HEK293 (cell line): ENCODE measurements around the gene PXDC1.

Source experiments
- CTCF ChIA-PET: fragments of 350-600 bp; formaldehyde crosslinking; extraction: SDS; loops from one replicate; lab custom pipeline; 2021; ENCODE audit warnings: antibody characterized with exemption; lab: Yijun Ruan, JAX
- POLR2A ChIA-PET: fragments of 300-600 bp; formaldehyde crosslinking; extraction: SDS; loops from one replicate; lab custom pipeline; 2020; ENCODE audit warnings: antibody characterized with exemption, inconsistent platforms; lab: Yijun Ruan, JAX
- H3K27ac ChIP-seq: fragments of 200-500 bp; sonication (Bioruptor generic); 2 replicates; pipeline ENCODE4 v1.5.1; 2014; ENCODE audit warnings: low read depth, low read length, control low read depth, inconsistent platforms; ENCODE audit errors: extremely low read depth
- H3K36me3 ChIP-seq, 2 experiments: fragments of 200-500 bp in 1 of 2; sonication (Bioruptor generic) in 1 of 2; 1 replicate in 1 of 2; 2 replicates in 1 of 2; pipeline ENCODE4 v1.5.1; 2014 to 2017; ENCODE audit warnings: inconsistent platforms in 2 of 2, low read length in 2 of 2; ENCODE audit not compliant: control insufficient read depth in 2 of 2, insufficient read depth in 1 of 2
- H3K4me1 ChIP-seq: fragments of 200-500 bp; sonication (Bioruptor generic); 2 replicates; pipeline ENCODE4 v1.5.1; 2014; ENCODE audit warnings: mild to moderate bottlenecking, low read length, inconsistent platforms; ENCODE audit not compliant: control insufficient read depth, insufficient read depth
- H3K4me3 ChIP-seq: 2 replicates; pipeline ENCODE4 v1.5.1; 2011; ENCODE audit warnings: low read depth, mild to moderate bottlenecking, control low read depth, low read length, moderate library complexity
- H3K9me3 ChIP-seq: fragments of 200-500 bp; sonication (Bioruptor generic); 2 replicates; pipeline ENCODE4 v1.5.1; 2014; ENCODE audit warnings: low read depth, low read length, inconsistent platforms; ENCODE audit not compliant: control insufficient read depth, insufficient read depth
- GFI1B ChIP-seq: fragments of 450-650 bp; formaldehyde crosslinking; IDR thresholded peaks from 2 replicates; pipeline ENCODE4 v1.5.1; 2016; ENCODE audit warnings: missing biosample characterization, missing genetic modification characterization
- HOXC10 ChIP-seq: sonication (generic); formaldehyde crosslinking; IDR thresholded peaks from 2 replicates; pipeline ENCODE4 v1.8.1; 2023; ENCODE audit warnings: mild to moderate bottlenecking, missing genetic modification reagents
- KLF1 ChIP-seq: fragments of 450-650 bp; formaldehyde crosslinking; IDR thresholded peaks from 2 replicates; pipeline ENCODE4 v1.5.1; 2016; ENCODE audit warnings: missing biosample characterization, missing genetic modification characterization
- WT1 ChIP-seq: fragments of 450-650 bp; formaldehyde crosslinking; IDR thresholded peaks from 2 replicates; pipeline ENCODE4 v1.5.1; 2016; ENCODE audit warnings: missing biosample characterization, missing genetic modification characterization
- ZBTB17 ChIP-seq: fragments of 450-650 bp; formaldehyde crosslinking; IDR thresholded peaks from 2 replicates; pipeline ENCODE4 v1.5.1; 2016; ENCODE audit warnings: missing biosample characterization, missing genetic modification characterization
- ZBTB20 ChIP-seq: fragments of 450-650 bp; formaldehyde crosslinking; IDR thresholded peaks from 2 replicates; pipeline ENCODE4 v1.5.1; 2016; ENCODE audit warnings: missing biosample characterization, missing genetic modification characterization
- ZBTB48 ChIP-seq: fragments of 450-650 bp; formaldehyde crosslinking; IDR thresholded peaks from 2 replicates; pipeline ENCODE4 v1.5.1; 2016; ENCODE audit warnings: missing biosample characterization, missing genetic modification characterization
- ZBTB8A ChIP-seq: fragments of 450-650 bp; formaldehyde crosslinking; IDR thresholded peaks from 2 replicates; pipeline ENCODE4 v1.5.1; 2016; ENCODE audit warnings: missing biosample characterization, missing genetic modification characterization
- ZFHX2 ChIP-seq: fragments of 450-650 bp; formaldehyde crosslinking; conservative IDR thresholded peaks from 2 replicates; pipeline ENCODE4 v1.5.1; 2016; ENCODE audit warnings: missing biosample characterization, missing genetic modification characterization
- ZFP69B ChIP-seq: fragments of 450-650 bp; formaldehyde crosslinking; IDR thresholded peaks from 2 replicates; pipeline ENCODE4 v1.5.1; 2016; ENCODE audit warnings: missing biosample characterization, missing genetic modification characterization
- ZNF10 ChIP-seq: fragments of 450-650 bp; formaldehyde crosslinking; IDR thresholded peaks from 2 replicates; pipeline ENCODE4 v1.5.1; 2017; ENCODE audit warnings: missing biosample characterization, missing genetic modification characterization
- ZNF121 ChIP-seq: fragments of 450-650 bp; formaldehyde crosslinking; IDR thresholded peaks from 2 replicates; pipeline ENCODE4 v1.5.1; 2016; ENCODE audit warnings: missing biosample characterization, missing genetic modification characterization
- ZNF239 ChIP-seq: fragments of 450-650 bp; formaldehyde crosslinking; IDR thresholded peaks from 2 replicates; pipeline ENCODE4 v1.5.1; 2016; ENCODE audit warnings: missing biosample characterization, missing genetic modification characterization
- ZNF24 ChIP-seq: fragments of 450-650 bp; formaldehyde crosslinking; IDR thresholded peaks from 2 replicates; pipeline ENCODE4 v1.5.1; 2016; ENCODE audit warnings: missing biosample characterization, missing genetic modification characterization
- ZNF324 ChIP-seq: fragments of 450-650 bp; formaldehyde crosslinking; IDR thresholded peaks from 2 replicates; pipeline ENCODE4 v1.5.1; 2016; ENCODE audit warnings: missing biosample characterization, missing genetic modification characterization
- ZNF354C ChIP-seq: fragments of 450-650 bp; formaldehyde crosslinking; IDR thresholded peaks from 2 replicates; pipeline ENCODE4 v1.5.1; 2016; ENCODE audit warnings: missing biosample characterization, missing genetic modification characterization, low read depth, borderline replicate concordance
- ZNF529 ChIP-seq: fragments of 450-650 bp; formaldehyde crosslinking; IDR thresholded peaks from 2 replicates; pipeline ENCODE4 v1.5.1; 2017; ENCODE audit warnings: missing genetic modification characterization, missing biosample characterization; ENCODE audit not compliant: insufficient replicate concordance
- ZNF560 ChIP-seq: fragments of 450-650 bp; formaldehyde crosslinking; IDR thresholded peaks from 2 replicates; pipeline ENCODE4 v1.5.1; 2017; ENCODE audit warnings: missing biosample characterization, missing genetic modification characterization, borderline replicate concordance
- ZNF670 ChIP-seq: fragments of 450-650 bp; formaldehyde crosslinking; IDR thresholded peaks from 2 replicates; pipeline ENCODE4 v1.5.1; 2016; ENCODE audit warnings: missing biosample characterization, missing genetic modification characterization, low read depth
- ZNF785 ChIP-seq: fragments of 450-650 bp; formaldehyde crosslinking; IDR thresholded peaks from 2 replicates; pipeline ENCODE4 v1.5.1; 2016; ENCODE audit warnings: missing biosample characterization, missing genetic modification characterization
- ZNF791 ChIP-seq: fragments of 450-650 bp; formaldehyde crosslinking; IDR thresholded peaks from 2 replicates; pipeline ENCODE4 v1.5.1; 2016; ENCODE audit warnings: missing biosample characterization, missing genetic modification characterization
- TF ChIP-seq, protein P1 (sequence below): fragments of 450-650 bp; formaldehyde crosslinking; IDR thresholded peaks from 2 replicates; pipeline ENCODE4 v1.5.1; 2016; ENCODE audit warnings: missing biosample characterization, missing genetic modification characterization
- TF ChIP-seq, protein P2 (sequence below): fragments of 450-650 bp; formaldehyde crosslinking; IDR thresholded peaks from 2 replicates; pipeline ENCODE4 v1.5.1; 2016; ENCODE audit warnings: missing biosample characterization, missing genetic modification characterization
- TF ChIP-seq, protein P3 (sequence below): fragments of 450-650 bp; formaldehyde crosslinking; IDR thresholded peaks from 2 replicates; pipeline ENCODE4 v1.5.1; 2016; ENCODE audit warnings: missing biosample characterization, missing genetic modification characterization
- TF ChIP-seq, protein P4 (sequence below): fragments of 450-650 bp; formaldehyde crosslinking; IDR thresholded peaks from 2 replicates; pipeline ENCODE4 v1.5.1; 2016; ENCODE audit warnings: missing biosample characterization, missing genetic modification characterization

The PXDC1 gene

DNA sequence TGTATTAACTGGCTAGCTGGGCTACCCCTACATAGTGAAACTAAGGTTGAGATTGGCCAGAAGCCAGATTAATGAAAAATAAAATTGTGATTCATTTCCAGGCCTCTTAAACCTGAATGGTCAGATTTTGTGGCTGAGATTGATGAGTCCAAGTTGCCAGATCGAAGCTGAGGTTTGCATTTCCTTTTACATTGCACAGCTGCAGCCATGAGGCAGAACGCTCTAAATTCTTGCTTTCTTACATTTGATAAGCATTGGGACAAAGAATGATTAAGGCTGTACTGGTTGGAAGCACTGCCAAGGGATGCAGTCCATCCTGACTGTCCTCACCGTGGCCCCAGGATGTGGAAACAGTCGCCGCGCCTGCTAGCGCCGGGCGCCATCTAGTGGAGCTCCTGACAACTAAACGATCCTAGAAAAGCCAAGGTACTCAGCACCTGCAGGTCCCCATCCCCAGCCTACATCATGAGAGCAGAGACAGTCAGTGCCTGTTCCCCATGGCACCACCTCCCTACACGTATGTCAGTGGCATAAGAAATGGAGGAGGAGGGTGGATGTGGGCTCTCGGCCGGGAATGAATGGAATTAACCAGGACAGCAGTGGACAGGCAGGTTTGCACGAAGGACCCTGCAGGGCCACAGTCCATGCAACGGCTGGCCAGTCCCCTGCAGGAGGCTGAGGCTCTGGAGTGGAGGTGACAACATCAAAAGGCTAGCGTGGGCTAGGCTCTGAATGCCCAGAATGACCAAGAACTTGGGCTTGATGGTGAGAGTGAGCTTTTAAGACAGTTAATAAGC, 19.0 kb downstream of the PXDC1 start (continued):
- 0 out of 2 replicates have a peak, but pooled peaks have one; percentile 9 for TF ChIP-seq WT1
- no peak for TF ChIP-seq ZNF785 (tag by site-specific recombination)
- TF ChIP-seq ZNF121 (tag by site-specific recombination), result no peak
- TF ChIP-seq KLF1 (tag by site-specific recombination), result no peak
- TF ChIP-seq ZNF354C, result no peak
- TF ChIP-seq, protein P1, sequence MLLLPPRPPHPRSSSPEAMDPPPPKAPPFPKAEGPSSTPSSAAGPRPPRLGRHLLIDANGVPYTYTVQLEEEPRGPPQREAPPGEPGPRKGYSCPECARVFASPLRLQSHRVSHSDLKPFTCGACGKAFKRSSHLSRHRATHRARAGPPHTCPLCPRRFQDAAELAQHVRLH (tag by site-specific recombination), result no peak
- TF ChIP-seq ZFHX2 (tag by site-specific recombination), result no peak
- TF ChIP-seq, protein P2, sequence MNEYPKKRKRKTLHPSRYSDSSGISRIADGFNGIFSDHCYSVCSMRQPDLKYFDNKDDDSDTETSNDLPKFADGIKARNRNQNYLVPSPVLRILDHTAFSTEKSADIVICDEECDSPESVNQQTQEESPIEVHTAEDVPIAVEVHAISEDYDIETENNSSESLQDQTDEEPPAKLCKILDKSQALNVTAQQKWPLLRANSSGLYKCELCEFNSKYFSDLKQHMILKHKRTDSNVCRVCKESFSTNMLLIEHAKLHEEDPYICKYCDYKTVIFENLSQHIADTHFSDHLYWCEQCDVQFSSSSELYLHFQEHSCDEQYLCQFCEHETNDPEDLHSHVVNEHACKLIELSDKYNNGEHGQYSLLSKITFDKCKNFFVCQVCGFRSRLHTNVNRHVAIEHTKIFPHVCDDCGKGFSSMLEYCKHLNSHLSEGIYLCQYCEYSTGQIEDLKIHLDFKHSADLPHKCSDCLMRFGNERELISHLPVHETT, result 0 out of 2 replicates have a peak, but pooled peaks have one; percentile 19
- TF ChIP-seq, protein P3, sequence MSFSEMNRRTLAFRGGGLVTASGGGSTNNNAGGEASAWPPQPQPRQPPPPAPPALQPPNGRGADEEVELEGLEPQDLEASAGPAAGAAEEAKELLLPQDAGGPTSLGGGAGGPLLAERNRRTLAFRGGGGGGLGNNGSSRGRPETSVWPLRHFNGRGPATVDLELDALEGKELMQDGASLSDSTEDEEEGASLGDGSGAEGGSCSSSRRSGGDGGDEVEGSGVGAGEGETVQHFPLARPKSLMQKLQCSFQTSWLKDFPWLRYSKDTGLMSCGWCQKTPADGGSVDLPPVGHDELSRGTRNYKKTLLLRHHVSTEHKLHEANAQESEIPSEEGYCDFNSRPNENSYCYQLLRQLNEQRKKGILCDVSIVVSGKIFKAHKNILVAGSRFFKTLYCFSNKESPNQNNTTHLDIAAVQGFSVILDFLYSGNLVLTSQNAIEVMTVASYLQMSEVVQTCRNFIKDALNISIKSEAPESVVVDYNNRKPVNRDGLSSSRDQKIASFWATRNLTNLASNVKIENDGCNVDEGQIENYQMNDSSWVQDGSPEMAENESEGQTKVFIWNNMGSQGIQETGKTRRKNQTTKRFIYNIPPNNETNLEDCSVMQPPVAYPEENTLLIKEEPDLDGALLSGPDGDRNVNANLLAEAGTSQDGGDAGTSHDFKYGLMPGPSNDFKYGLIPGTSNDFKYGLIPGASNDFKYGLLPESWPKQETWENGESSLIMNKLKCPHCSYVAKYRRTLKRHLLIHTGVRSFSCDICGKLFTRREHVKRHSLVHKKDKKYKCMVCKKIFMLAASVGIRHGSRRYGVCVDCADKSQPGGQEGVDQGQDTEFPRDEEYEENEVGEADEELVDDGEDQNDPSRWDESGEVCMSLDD, result no peak
- TF ChIP-seq HOXC10 (CRISPR knock-in tag), result no peak
- TF ChIP-seq ZNF324 (tag by site-specific recombination), result no peak
- TF ChIP-seq ZBTB48 (tag by site-specific recombination), result peak; percentile 52
- 0 out of 2 replicates have a peak, but pooled peaks have one; percentile 19 for TF ChIP-seq ZFP69B (tag by site-specific recombination)
- TF ChIP-seq, protein P4, sequence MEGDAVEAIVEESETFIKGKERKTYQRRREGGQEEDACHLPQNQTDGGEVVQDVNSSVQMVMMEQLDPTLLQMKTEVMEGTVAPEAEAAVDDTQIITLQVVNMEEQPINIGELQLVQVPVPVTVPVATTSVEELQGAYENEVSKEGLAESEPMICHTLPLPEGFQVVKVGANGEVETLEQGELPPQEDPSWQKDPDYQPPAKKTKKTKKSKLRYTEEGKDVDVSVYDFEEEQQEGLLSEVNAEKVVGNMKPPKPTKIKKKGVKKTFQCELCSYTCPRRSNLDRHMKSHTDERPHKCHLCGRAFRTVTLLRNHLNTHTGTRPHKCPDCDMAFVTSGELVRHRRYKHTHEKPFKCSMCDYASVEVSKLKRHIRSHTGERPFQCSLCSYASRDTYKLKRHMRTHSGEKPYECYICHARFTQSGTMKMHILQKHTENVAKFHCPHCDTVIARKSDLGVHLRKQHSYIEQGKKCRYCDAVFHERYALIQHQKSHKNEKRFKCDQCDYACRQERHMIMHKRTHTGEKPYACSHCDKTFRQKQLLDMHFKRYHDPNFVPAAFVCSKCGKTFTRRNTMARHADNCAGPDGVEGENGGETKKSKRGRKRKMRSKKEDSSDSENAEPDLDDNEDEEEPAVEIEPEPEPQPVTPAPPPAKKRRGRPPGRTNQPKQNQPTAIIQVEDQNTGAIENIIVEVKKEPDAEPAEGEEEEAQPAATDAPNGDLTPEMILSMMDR (tag by site-specific recombination), result peak; percentile 88
- peak; percentile 92 for TF ChIP-seq ZNF10 (tag by site-specific recombination)
- peak; percentile 61 for TF ChIP-seq ZBTB17 (tag by site-specific recombination)
- TF ChIP-seq ZNF24 (tag by site-specific recombination), result no peak

DNA sequence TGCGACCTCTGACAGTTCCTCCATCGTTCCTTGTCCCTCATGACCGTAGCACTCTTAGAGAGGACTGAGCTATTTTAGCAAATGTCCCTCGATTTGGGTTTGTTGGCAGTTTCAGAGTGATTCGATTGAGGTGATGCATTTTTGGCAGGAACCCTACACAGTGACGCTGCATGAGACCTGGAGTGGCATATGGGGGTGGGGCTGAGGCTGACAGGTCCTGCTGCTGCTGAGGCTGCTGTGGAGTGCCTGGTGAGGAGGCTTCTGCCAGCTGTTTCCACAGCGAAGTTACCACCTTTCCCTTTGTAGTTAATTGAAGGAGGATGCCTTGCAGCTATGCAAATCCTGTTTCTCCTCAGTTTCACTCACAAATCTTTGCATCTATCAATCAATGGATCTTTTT, 19.8 kb downstream of the PXDC1 start:
- H3K36me3 ChIP-seq, result peaks cover 0 to 46% of the 10 kb centered on the region in 2 experiments; a peak in 2 of 3 replicates
- POLR2A ChIA-PET, result no interaction called here
- CTCF ChIA-PET, result interaction anchor here (0.6 to 3.8 kb wide), 59 partner anchors 10 to 740 kb away, joined by 3 to 61 read pairs (median 4); partner anchors contain the start of gene FAM50B
- no peak overlapping the region for H3K27ac ChIP-seq
- TF ChIP-seq ZNF791 (tag by site-specific recombination) (no peak), ZBTB8A (tag by site-specific recombination) (no peak), GFI1B (no peak), ZNF239 (tag by site-specific recombination) (no peak), ZNF670 (tag by site-specific recombination) (no peak), ZNF529 (tag by site-specific recombination) (no peak), ZNF24 (tag by site-specific recombination) (no peak), ZBTB20 (tag by site-specific recombination) (no peak), ZNF324 (tag by site-specific recombination) (no peak), ZNF560 (tag by site-specific recombination) (no peak)
- H3K4me3 ChIP-seq, result no peak overlapping the region
- H3K9me3 ChIP-seq, result no peaks in the 10 kb centered on the region
- H3K4me1 ChIP-seq, result no peaks in the 10 kb centered on the region
